NK-92 treated with Interleukin-12 subunit alpha and Interleukin-12 subunit beta, amount 100 ng/mL, for 24 hours (cell line): ENCODE results near the gene FAM163A.
"Not testable (repeated sequence)": the region's sequence is repeated elsewhere in the genome, so short reads cannot be mapped to it uniquely, and the experiment has no call there.

Source experiments
- DNase-seq: peaks from one replicate; lab custom pipeline; 2025; lab: John Stamatoyannopoulos, UW

Gene FAM163A

DNA sequence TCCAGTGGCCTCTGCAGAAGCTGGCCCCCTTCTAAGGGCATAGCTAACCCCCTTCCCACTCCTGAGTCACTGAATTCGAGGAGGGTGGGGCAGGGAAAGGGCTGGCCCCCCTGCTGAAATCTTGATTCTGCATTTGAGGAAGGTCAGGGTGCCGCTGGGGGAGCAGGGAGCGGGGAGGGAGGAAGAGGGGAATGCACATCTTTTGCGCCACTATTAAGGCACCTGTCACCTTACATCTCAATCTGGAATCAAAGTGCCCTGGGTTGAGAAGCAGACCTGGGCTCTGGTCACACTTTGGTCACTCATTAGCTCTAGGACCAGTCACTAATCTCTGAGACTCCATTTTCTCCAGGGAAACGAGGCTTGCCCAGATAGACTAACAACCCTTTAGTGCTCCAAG, 72.5 kb downstream of the FAM163A start:
- DNase-seq = no peak

DNA sequence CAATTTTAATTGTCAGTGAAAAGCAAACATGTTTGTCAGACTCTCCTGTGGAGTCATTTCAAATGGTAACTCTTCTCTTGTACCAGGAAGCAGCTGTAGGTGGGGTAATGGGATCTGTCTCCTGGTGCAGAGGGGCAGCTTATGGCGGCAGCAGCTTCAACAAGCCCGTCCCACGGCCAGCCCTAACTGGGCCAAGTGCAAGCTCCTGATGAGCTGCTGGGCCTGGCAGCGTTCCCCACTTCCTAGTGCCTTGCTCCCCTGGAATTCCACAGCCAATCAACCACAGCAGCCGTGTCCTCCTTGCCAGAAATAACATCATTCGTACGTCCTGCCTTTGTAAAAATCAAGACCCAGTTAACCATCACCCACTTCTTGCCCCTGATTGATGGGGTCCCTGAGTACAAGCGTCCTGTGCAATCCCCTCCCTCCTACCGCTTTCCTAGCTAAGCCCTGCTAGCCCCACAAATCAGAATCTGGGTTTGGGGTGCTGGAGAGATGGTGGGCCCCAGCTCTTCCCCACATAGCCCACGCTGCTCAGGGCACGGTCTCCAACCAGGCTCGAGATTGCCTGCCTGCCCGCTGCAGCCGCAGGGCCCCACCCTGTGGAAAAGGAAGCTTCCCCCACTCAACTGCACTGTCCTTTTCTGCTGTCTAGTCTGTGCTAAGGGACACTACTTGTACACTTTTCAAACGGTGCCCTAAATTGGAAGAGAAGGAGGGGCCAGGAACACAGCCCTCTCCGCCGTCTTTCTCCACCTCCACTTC, 73.3 kb downstream of the FAM163A start:
- no peak for DNase-seq

DNA sequence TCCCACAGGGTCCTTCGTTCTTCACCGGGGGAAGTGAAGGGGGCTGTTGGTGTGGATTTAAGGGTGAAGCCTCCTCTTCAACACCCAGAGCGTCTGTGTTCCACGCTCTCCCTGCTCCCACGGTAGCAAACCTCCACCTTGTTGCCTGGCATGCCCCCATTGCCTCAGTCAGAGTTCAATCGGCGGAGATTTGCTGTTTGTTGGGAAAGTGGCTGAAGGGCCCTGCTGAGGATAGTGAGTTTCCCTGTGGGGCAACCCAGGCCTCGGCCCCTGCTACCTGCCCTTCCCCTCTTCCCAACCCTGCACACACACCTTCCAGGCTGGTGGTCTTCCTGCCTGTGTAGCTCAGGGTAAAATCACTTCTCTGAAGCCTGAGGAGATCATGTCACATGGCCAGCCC, 74.0 kb downstream of the FAM163A start:
- no peak for DNase-seq

DNA sequence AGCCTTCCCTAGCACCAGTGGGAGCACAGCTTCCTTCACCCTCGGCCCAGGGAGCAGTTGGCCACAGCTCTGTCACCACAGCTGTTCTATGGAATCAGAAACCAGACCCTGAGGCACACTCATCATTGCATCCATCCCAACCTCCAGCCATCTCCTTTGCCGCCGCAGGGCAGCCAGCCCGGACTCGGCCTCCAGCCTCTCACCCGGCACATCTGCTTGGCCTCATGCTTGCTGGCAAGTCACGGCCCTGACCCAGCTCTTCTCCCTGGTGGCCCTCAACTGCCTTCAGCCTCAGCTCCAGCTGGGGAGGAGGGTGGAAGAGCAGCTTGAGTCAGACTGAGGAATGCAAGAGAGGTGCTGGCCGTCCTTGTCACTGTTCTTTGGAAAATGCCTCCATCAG, 74.7 kb downstream of the FAM163A start:
- DNase-seq = no peak

GRCh38 chr1:179818260-179818659, 75.2 kb downstream of the FAM163A start:
- DNase-seq = no peak

DNA sequence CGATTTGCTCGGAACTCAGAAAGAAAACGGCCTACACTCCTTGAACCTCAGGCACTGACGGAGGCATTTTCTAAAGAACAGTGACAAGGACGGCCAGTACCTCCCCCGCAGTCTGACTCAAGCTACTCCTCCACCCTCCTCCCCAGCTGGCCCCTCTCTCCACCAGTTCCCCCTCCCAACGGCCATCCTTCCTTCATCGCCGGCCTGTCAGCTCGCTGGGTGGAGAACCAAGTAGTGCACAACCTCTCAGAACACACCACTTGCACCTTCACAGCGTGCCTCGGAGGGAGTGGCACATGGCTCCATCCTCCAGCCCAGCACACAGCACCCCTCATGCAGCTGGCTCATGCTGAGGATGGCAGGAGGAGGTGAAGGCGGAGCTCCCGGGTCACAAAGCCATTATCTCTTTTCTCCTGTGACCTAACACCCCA, 75.7 kb downstream of the FAM163A start:
- DNase-seq = no peak

DNA sequence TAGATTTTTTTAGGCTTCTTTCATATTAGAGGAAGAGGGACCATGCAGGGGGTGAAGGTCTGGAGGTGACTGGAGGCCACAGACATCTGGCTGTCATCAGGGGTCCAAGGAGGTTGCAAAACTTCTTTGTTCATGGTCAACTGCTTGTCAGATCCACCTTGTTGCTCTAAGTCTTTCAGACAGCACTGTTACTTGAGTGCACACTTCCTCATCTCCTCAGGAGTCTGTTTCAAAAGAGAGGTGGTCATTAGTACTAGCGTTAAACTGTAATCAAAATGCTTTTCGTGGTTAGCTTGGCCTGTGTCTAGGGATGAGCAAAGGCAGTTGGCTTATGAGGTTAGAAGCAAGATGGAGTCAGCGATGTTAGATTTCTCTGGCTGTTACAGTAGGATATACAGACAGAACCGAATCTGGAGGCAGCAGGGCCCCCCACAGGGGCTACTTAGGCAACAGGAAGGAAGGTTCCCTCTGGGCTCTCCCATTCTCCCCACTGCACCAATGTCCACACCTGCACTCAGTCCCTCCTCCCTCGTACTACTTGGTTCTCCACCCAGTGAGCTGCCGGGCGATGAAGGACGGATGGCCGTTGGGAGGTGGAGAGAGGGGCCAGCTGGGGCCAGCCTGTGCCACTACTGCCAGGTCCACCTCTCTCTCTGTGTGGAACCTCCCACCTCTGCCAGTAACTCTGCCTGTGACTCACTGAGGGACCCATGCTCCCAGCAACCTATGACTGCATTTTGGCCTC, 77.3 kb downstream of the FAM163A start:
- DNase-seq = no peak

DNA sequence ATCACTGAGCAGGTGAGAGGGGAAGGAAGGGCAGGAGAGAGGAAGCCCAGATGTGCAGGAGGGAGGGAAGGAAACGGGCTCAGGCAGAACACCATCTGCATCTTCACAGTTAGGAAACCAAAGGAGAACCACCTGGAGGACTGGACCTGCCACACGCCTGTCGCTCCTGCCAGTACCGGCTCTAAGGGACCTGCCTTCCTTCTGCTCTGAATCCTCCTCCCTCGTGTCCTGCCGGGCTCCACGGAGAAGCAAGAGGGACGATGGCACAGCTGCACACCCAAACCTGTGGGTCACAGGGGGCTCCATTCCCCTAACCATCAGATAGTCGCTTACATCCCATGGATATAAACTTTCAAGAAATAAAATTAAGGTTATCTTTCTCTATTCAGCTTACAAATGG, 78.4 kb downstream of the FAM163A start:
- DNase-seq = no peak

- DNase-seq = no peak
These were observed 79.0 kb downstream of the FAM163A start for GRCh38 chr1:179822065-179822464.

DNA sequence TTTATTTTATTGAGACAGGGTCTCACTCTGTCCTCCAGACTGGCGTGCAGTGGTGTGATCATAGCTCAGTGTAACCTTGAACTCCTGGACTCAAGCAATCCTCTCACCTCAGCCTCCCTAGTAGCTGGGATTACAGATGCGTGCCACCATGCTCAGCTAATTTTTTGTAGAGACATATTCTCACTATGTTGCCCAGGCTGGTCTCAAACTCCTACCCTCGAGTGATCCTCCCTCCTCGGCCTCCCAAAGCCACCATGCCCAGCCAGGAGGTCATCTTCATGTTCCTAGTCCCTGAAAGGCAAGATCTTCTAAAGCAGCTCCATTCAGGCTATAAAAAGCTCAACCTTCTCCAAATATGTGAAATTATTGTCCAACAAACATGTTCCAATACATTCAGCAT, 80.6 kb downstream of the FAM163A start:
- DNase-seq = no peak

DNA sequence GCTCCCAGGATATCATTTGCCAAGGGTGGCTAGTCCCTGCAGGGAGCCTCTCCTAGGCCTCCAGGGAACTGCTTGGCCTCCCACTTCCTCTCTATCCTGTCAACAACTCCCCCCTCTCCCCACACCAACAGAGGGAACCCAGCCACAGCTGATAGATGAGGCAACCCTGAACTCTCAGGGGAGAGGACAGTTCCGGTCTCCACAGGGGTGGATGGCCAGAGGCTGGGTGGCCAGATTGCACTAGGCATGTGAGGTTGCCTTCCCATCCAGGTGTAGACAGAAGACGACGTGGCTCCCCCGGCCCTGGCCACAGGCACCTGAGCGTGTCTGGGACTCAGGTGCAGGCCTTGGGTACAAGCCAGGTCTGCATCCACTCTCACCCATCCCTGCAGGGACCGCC, 81.2 kb downstream of the FAM163A start:
- DNase-seq = no peak

- DNase-seq = no peak
These were observed 82.1 kb downstream of the FAM163A start for GRCh38 chr1:179825206-179825605.

DNA sequence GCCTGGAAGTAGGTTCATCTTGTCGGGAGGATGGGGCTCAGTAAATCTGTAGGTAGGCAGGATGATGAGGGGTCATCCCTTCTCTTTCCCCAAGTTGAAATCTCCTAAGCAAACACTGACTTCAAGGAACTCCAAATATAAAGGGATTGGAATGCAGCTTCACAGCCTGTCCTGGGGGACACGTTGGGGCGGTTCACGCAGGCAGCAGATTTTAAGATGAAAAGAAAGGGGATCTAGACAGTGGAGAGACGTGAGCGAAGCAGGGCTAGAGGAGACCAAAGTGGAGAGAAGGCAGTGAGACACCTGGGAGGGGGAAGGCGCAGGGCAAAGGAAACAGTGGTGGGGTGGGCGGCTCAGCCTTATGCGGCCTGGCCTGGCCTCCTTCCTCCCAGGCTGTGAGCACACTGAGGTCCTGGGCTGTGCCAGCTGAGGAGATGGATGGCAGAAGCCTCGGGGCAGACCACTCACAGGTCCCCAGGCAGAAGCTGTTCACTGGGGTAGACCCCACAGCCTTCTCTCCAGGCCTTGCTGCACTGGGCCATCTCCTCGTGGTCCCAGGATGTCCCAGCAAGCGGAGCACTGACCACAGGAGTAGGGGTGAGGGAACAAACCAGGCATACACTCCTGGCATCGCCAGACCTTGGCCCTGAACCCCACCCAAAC, 82.8 kb downstream of the FAM163A start:
- DNase-seq = no peak

DNA sequence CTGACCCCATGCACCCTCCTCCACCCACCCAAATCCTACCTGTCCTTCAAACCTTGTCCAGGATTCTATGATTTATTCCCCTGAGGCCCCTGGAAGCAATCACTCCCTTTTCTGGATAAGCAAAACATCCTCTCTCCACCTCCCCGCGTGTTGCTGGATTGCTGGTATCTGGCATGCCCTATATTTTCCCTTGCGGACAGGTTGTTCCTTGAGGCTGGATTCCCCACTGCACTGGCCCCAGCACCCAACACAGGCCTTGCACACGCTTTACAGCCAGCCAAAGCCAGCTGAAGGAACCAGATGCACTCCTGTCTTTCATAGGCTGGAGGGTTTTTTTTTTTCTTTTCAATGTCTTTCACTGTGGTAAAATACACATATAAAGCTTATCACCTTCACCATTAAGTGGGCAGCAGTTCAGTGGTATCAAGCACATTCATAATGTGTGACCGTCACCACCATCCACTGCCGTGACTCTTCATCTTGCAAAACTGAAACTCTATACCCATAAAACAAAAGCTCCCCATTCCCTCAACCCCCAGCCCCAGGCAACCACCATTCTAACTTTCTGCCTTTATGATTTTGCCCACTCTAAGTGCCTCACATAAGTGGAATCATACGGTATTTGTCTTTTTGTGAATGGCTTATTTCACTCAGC, 83.7 kb downstream of the FAM163A start:
- DNase-seq = no peak

DNA sequence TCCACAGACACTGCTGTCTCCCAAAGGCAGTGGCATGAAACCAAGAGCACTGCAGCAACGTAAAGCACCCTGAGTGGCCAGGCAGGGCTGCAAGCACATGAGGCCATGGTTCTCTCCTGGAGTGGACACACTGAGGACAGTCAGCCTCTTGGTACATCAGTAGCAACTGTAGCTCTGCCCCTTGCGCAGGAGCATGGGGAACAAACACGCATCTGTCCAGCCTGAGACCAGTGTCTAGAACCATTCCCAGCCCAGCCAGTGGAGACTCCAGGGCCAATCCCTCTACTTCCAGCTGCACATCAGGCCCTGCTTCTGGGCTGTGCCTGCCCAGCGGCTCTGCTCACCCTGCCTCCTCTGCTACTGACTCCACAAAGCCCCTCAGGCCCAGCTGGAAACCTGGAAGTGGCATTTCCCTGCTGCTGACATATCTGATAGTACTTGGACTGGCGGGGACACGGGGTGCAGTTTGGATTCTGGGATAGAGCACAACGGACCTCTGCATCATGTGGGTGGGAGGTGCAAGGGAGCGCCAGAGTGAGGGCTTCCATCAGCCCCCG, 85.5 kb downstream of the FAM163A start:
- no peak for DNase-seq

- no peak for DNase-seq
These were observed 88.1 kb downstream of the FAM163A start for GRCh38 chr1:179831225-179831624.

DNA sequence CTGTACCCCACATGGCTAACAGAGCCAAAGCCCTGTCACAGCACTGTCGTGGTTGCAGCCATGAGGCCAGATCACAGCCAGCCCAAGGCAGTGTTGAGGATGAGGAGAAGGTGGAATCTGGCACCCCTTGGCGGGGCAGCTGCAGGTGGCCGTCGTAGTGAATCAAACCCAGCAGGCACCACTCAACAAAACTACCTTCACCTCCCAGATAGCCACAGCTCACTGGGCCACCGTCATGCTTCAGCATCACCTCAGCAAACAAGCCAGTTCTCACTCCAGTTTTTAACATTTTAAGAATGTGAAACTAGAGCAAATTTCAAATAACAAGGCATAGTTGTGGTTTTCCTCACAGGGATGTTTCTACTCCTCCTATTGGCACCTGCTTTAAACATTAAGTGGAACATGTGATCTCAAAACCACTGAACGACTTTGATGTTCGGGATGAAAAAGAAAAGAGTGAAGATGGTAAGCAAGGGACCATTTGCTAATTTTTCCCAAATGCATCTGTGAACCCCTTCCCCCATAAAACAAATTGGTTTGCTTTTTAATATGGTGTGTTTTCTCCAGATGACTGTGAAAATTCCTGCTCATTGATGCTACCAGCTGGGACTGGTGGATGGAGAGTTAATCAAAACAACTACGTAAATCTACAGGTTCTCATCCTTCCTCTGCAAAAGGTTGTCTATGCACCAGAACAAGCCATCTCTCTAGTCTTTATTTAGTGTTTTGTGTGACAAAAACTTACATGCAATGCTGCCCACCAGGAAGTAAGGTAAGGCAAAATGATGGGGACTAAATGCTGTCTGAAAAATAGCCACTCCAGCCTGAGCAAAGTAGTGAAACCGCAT, 89.0 kb downstream of the FAM163A start:
- DNase-seq = no peak

- DNase-seq = not testable (repeated sequence)
These were observed 93.8 kb downstream of the FAM163A start for GRCh38 chr1:179836686-179837445.

DNA sequence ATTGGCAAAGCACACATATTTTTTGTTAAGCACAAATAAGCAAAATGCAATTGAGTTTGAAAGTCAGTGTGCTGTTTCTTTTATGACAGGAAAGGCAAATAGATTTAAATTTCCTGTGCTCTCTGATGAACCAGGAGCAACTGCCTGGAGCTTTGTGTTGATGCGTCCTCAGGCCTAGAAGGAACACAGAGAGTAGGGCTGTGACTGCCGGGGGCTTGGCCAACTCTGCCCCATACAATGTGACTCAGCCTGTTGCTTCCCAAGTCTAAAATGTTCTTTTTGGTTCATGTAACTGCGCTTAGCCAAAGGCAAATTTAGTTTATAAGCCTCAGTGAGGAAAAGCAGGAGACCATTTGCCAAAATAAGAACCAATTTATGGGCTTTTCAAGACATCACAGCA, 97.0 kb downstream of the FAM163A start:
- no peak for DNase-seq

DNA sequence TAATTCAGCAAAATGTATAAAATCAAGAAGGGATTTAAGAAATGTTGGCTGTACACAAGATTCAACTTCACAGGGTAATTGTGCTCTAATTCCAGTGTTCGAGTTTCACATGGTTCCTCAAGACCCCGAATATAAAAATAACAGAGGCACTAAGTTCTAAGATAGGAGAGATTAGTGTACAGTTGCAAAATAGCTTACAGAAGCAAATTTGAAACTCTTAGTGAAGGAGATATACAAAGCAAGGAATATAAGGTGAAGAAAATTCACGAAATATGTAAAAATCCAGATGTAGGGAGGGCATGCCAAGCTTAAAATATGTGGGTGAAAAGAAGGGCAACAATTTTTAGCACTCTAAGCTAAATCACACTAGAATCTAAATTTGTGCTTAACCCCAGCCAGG, 105.1 kb downstream of the FAM163A start:
- DNase-seq = no peak

- no peak for DNase-seq
These were observed 110.0 kb downstream of the FAM163A start for GRCh38 chr1:179853102-179853501.
